Rectal smooth muscle tissue (tissue), 1 donor: ENCODE measurements around the gene ADGRG6.

Source experiments
- H3K27ac ChIP-seq: one replicate; pipeline ENCODE4 v1.7.0; 2013; ENCODE audit warnings: low read depth, low read length, inconsistent platforms
- H3K27me3 ChIP-seq: one replicate; pipeline ENCODE4 v1.7.0; 2013; ENCODE audit warnings: low read length; ENCODE audit not compliant: control insufficient read depth, insufficient read depth
- H3K36me3 ChIP-seq: one replicate; pipeline ENCODE4 v1.7.0; 2013; ENCODE audit warnings: low read length; ENCODE audit not compliant: control insufficient read depth, insufficient read depth
- H3K4me1 ChIP-seq: one replicate; pipeline ENCODE4 v1.7.0; 2013; ENCODE audit warnings: low read length; ENCODE audit not compliant: control insufficient read depth, insufficient read depth
- H3K4me3 ChIP-seq: one replicate; pipeline ENCODE4 v1.7.0; 2013; ENCODE audit warnings: low read length
- H3K9ac ChIP-seq: one replicate; pipeline ENCODE4 v1.7.0; 2013; ENCODE audit warnings: low read length

The ADGRG6 gene

DNA sequence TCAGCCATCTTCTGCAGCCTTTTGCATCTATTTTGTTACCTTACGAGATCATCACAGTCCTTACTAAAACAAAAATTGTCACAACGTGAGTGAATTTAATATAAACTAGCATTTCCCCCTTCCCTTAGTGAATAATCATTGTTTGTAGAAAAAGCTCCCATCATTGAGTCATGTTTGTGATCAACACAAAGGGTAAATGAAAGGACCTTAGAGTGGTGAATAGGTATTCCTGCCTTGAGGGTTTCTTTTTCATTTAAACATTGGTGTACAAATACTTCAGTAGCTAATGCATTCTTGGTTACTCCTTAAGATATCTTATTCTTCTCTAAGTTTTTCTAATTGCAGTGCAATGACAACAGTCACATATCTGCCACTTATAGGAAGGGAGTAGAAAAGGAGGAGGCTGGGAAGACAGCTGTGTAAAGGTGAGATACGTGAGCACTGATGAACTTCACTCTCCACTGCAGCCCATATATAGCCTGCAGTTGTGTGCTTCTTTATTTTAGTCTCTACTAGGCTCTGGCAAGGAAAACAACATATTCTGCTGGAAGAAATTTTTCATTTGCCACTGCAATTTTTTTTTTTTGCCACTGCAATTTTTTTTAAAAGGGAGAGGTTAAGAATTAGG, 27.8 kb downstream of the ADGRG6 start:
- H3K27me3 ChIP-seq, result no peaks in the 10 kb centered on the region
- H3K4me1 ChIP-seq, result no peaks in the 10 kb centered on the region
- H3K27ac ChIP-seq, result no peak overlapping the region
- H3K36me3 ChIP-seq, result no peaks in the 10 kb centered on the region
- H3K4me3 ChIP-seq, result no peak overlapping the region
- no peak overlapping the region for H3K9ac ChIP-seq

DNA sequence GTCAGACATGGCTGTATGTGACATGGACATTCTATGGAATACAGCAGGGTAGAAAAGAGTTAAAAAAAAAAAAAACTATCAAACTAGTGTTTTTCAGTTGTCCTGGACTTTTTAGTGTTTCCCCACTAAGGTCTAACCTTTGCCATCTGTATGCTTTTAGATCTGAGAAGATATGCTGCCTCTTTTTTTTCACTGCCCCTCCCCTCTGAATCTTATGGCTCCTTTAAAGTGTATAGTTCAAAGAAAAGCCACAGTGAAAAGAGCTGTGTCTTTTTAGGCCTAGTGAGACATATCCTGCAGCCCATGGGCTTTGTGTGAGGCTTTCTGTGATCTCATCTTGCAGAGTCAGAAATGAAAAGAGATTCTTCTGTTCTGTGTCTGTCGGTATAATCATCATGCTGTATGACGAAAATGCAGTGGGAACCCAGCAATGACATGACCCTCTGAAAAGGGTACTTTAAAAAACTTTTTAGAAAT, 29.3 kb downstream of the ADGRG6 start:
- H3K9ac ChIP-seq, result no peak overlapping the region
- no peaks in the 10 kb centered on the region for H3K27me3 ChIP-seq
- no peaks in the 10 kb centered on the region for H3K36me3 ChIP-seq
- no peaks in the 10 kb centered on the region for H3K4me1 ChIP-seq
- no peak overlapping the region for H3K27ac ChIP-seq
- H3K4me3 ChIP-seq, result no peak overlapping the region

DNA sequence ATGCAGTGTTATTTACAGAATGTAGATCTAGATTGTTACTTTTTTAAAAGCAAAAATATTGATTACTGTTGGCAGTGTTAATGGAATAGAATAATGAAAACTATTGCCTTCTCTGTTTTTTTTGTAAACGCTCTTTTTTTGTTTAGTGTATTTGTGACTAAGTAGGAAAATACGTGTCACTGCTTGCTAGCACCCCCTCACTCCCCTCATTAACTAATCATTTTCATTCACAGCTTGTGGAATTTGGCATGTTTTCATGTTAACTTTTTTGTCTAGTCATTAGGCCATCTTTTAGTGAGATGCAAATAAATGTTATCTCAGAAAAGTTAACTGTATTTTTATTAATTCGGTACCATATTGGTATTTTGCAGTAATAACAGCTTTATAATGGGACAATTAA, 29.8 kb downstream of the ADGRG6 start:
- H3K27me3 ChIP-seq, result no peaks in the 10 kb centered on the region
- H3K27ac ChIP-seq, result no peak overlapping the region
- H3K4me3 ChIP-seq, result no peak overlapping the region
- no peaks in the 10 kb centered on the region for H3K36me3 ChIP-seq
- no peak overlapping the region for H3K9ac ChIP-seq
- H3K4me1 ChIP-seq, result no peaks in the 10 kb centered on the region

DNA sequence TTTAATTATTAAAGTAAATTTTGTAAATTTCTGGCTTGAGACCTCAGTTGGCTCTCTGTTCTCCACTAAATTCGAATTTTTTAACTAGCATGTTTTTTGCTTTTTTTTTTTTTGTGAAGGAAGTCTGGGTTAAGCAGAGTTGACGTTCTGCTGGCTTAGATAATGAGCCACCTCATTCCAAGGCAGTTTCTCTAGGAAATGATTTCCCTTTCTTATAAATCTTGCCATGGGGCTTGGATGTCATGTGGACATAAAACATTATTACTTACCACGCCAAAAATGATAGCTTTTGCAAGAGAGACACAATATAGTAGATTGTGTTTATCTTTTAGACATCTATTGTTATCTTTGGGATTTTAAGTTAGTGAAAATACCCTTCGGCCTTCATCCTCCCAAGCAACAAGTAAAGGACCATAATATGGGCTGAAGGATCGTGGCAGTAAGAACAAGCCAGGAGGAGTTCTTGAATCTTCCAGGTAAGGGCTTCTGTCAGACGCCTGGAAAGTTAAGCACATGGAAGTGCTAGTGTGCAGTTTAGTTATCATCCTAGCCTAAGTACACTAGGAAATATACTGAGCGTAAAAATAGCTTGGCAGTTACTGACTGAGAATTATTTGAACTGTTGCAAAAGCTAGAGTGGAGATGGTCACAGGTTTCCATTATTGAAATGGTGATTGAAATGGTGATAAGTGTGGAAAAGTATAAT, 30.7 kb downstream of the ADGRG6 start:
- H3K27ac ChIP-seq, result no peak overlapping the region
- no peaks in the 10 kb centered on the region for H3K4me1 ChIP-seq
- H3K27me3 ChIP-seq, result no peaks in the 10 kb centered on the region
- H3K36me3 ChIP-seq, result no peaks in the 10 kb centered on the region
- H3K9ac ChIP-seq, result no peak overlapping the region
- no peak overlapping the region for H3K4me3 ChIP-seq

DNA sequence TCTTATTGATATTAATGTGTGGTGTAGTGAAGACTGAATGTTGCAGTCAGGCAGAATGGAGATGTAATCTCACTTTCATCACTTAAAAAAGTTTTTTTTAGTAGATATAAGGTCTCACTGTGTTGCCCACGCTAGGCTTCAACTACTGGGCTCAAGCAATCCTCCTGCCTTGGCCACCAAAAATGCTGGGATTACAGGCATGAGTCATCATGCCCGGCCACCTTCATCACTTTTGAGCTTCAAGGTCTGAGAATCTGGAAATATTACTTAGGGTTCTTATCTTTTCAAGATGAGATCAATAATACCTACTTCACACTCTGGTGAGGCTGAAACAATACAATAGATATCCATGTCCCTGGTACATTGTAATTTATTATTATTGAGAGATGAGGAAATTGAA, 31.6 kb downstream of the ADGRG6 start:
- no peaks in the 10 kb centered on the region for H3K36me3 ChIP-seq
- no peak overlapping the region for H3K27ac ChIP-seq
- no peaks in the 10 kb centered on the region for H3K4me1 ChIP-seq
- no peak overlapping the region for H3K9ac ChIP-seq
- no peak overlapping the region for H3K4me3 ChIP-seq
- H3K27me3 ChIP-seq, result no peaks in the 10 kb centered on the region

DNA sequence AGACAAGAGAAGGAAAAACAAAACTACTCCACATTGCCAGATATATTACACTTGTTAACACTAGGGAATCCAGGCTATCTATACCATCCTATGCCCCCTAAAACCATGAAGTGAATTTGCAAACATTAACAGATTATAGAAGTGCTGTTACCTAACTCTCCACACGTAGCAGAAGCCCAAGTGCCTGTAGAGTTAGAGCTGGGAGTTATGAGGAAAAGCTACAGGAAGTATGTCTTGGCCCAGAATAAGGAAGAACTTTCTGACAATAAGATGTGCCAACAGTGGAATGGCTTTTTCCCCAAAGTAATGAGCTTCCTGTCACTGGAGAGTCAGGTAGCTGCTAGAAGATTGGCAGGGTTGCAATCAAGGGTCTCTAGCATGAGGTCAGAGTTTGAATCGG, 32.5 kb downstream of the ADGRG6 start:
- H3K27me3 ChIP-seq, result no peaks in the 10 kb centered on the region
- H3K36me3 ChIP-seq, result no peaks in the 10 kb centered on the region
- H3K4me3 ChIP-seq, result no peak overlapping the region
- no peak overlapping the region for H3K27ac ChIP-seq
- H3K4me1 ChIP-seq, result no peaks in the 10 kb centered on the region
- no peak overlapping the region for H3K9ac ChIP-seq

DNA sequence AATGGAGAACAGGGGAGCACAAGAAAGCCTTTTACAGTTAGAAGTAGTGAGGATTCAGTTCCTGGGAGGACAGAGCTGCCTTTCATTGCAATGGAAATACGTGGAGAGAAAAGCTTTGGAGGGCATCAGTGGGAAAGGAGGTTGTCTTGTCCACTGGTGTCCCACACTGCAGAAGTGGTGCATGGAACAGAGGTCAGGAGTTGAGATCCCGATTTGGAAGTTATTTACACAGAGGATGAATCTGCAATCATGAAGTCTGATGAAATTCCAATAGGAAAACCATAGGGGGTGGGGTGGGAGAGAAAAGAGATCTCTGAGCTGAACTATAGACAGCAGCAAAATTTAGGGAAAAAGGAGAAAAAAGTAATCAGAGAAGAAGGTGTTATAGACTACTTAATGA, 33.6 kb downstream of the ADGRG6 start:
- Histone ChIP-seq H3K27me3 (no peaks in the 10 kb centered on the region), H3K27ac (no peak overlapping the region), H3K36me3 (no peaks in the 10 kb centered on the region), H3K9ac (no peak overlapping the region), H3K4me1 (no peaks in the 10 kb centered on the region), H3K4me3 (no peak overlapping the region)

DNA sequence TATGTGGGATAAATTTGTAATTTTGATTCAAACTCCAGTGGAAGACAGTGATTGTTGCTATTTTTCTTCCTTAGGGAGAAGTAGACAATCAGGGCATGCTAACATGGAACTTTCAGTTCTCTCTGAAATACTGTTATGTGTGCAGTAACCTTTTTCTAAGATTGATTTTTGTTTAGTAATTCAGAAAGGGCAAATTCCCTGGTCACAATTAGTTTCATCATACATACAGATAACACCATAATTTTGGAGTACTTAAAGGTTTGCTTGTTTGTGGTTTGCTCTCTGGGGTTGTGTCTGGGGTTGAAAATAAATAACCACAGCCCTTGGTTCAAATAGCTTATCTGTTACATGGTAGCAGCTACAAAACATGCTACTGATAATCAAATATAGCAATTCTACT, 34.4 kb downstream of the ADGRG6 start:
- Histone ChIP-seq H3K9ac (no peak overlapping the region), H3K27ac (no peak overlapping the region), H3K4me3 (no peak overlapping the region), H3K27me3 (no peaks in the 10 kb centered on the region), H3K4me1 (no peaks in the 10 kb centered on the region), H3K36me3 (no peaks in the 10 kb centered on the region)

GRCh38 chr6:142336787-142337186, 35.0 kb downstream of the ADGRG6 start:
- H3K4me3 ChIP-seq, result no peak overlapping the region
- H3K27me3 ChIP-seq, result no peaks in the 10 kb centered on the region
- H3K4me1 ChIP-seq, result no peaks in the 10 kb centered on the region
- no peak overlapping the region for H3K27ac ChIP-seq
- H3K9ac ChIP-seq, result no peak overlapping the region
- H3K36me3 ChIP-seq, result no peaks in the 10 kb centered on the region

GRCh38 chr6:142339113-142339512, 37.3 kb downstream of the ADGRG6 start:
- H3K4me1 ChIP-seq, result no peaks in the 10 kb centered on the region
- H3K36me3 ChIP-seq, result no peaks in the 10 kb centered on the region
- no peak overlapping the region for H3K27ac ChIP-seq
- no peaks in the 10 kb centered on the region for H3K27me3 ChIP-seq
- H3K4me3 ChIP-seq, result no peak overlapping the region
- H3K9ac ChIP-seq, result no peak overlapping the region

DNA sequence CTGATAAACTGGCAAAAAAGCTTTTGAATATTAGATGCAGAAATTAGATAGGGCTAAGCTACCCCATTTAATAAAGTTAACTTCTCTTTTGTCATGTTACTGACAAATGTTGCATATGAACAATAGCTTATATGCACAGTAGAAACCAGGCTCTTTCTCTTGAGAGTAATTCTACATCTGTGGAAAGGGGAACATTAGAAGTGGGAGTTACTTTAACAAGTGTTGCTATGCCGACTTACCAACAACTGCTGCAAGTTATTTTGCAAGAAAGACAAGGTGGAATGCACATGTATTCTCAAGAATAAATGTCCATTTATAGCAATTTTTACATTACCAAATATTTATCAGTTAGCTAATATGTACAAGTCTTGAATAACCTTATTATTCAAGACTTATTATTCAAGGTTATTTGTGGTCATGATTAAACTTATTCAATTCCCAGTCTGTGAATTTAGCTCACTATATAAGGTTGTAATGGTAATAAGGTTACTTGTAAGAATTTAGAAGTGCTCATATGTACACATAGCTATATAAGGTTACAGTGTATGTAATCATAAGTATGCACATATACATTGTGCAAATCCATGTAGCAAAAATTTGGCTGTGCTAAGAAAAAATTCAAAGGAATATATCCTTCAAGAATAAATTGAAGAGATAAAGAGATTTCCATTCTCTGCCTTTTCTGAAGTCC, 38.3 kb downstream of the ADGRG6 start:
- Histone ChIP-seq H3K4me1 (no peaks in the 10 kb centered on the region), H3K36me3 (no peaks in the 10 kb centered on the region), H3K27ac (no peak overlapping the region), H3K9ac (no peak overlapping the region), H3K4me3 (no peak overlapping the region), H3K27me3 (no peaks in the 10 kb centered on the region)

DNA sequence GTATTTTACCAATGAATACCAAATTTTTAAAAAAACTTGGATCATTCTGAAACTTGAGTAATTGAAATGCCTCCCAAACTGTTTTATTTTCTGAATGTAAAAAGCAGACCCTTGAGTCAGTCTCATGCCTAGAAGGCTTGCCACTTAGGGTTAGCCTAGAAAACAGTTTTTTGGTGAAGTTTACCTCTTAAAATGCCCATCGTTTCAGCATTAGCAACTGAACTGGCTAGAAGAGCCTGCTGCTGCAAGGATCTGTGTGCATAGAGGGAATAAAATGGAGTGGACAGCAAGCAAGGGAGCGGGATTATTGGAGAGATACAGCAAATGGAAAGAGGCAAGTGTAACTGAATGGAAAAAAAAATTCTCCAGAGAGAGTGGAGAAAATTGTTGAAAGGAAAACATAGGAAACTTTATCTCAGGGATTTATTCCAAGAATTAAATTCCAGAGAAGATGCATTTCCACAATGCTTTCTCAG, 40.1 kb downstream of the ADGRG6 start:
- H3K4me3 ChIP-seq, result no peak overlapping the region
- H3K27me3 ChIP-seq, result no peaks in the 10 kb centered on the region
- no peak overlapping the region for H3K9ac ChIP-seq
- H3K36me3 ChIP-seq, result no peaks in the 10 kb centered on the region
- no peaks in the 10 kb centered on the region for H3K4me1 ChIP-seq
- no peak overlapping the region for H3K27ac ChIP-seq
